Lower lobe of right lung (tissue), 2 donors: ENCODE measurements around the gene PAXIP1. TPM values are rescaled to one million over a fixed set of nuclear protein-coding genes. Genes with fewer than 3 reads are reported as not detected.

Experiments used
- ATAC-seq, 2 donors: fragments of 200-7000 bp; cut with Tn5 transposase; one replicate each; pipeline ENCODE4 v1.9.1; 2020 to 2022; ENCODE audit warnings: mild to moderate bottlenecking in 2 of 2, moderate library complexity in 2 of 2
- DNase-seq: peaks from one replicate; pipeline ENCODE4 v3.0.0-alpha.2; 2020
- H3K27ac ChIP-seq: fragments of 200-600 bp; one replicate; pipeline ENCODE4 v1.8.0; 2022
- H3K27me3 ChIP-seq: fragments of 200-600 bp; one replicate; pipeline ENCODE4 v1.8.0; 2022; ENCODE audit warnings: low read depth
- H3K36me3 ChIP-seq: fragments of 200-600 bp; one replicate; pipeline ENCODE4 v1.8.0; 2022; ENCODE audit warnings: mild to moderate bottlenecking
- H3K4me1 ChIP-seq: fragments of 200-600 bp; one replicate; pipeline ENCODE4 v1.8.0; 2022
- H3K4me3 ChIP-seq: fragments of 200-600 bp; one replicate; pipeline ENCODE4 v1.8.0; 2022; ENCODE audit warnings: mild to moderate bottlenecking
- H3K9me3 ChIP-seq: fragments of 200-600 bp; one replicate; pipeline ENCODE4 v1.8.0; 2022
- intact Hi-C: fragments of 100-400 bp; cut with DNase I; formaldehyde crosslinking; loops from one replicate; pipeline ENCODE4 v1.11.0; 2022
- total RNA-seq: library from RNA; stranded (reverse); fragmentation: NEBNext Ultra II Directional; extraction: Animal tissue kit (Norgen Biotek cat#: 25700); gene quantifications from one replicate; pipeline ENCODE4 v1.2.1, GENCODE V29; 2021
- TF ChIP-seq, protein P1 (sequence below): fragments of 200-600 bp; IDR thresholded peaks from one replicate; pipeline ENCODE4 v1.8.0; 2022; ENCODE audit warnings: antibody characterized with exemption, mild to moderate bottlenecking
- donor health status: DM: no; HTN: yes; CAD: no; lungs with severe emphysema.

Gene PAXIP1
- total RNA-seq, 1 donor from 2014 or later, result 9.5 TPM

DNA sequence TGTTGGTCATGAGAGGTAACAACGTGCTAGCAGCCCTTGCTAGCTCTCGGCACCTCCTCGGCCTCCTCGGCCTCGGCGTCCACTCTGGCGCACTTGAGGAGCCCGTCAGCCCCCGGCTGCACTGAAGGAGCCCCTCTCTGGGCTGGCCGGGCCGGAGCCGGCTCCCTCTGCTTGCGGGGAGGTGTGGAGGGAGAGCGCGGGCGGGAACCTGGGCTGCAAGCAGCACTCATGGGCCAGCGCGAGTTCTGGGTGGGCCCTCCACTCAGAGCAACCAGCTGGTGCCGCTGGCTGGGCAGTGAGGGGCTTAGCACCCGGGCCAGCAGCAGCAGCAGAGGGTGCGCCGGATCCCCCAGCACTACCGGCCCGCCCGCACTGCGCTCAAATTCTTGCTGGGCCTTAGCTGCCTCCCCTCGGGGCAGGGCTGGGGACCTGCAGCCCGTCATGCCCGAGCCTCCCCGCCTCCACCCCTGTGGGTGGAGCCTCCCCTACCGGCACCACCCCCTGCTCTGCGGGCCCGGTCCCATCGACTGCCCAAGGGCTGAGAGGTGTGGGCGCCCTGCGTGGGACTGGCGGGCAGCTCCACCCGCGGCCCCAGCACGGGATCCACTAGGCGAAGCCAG lies 96.1 kb downstream of the PAXIP1 start:
- H3K9me3 ChIP-seq, result no peaks in the 10 kb centered on the region
- no peaks in the 10 kb centered on the region for H3K4me1 ChIP-seq
- DNase-seq (no peak), ATAC-seq (no peak)
- TF ChIP-seq, protein P1, sequence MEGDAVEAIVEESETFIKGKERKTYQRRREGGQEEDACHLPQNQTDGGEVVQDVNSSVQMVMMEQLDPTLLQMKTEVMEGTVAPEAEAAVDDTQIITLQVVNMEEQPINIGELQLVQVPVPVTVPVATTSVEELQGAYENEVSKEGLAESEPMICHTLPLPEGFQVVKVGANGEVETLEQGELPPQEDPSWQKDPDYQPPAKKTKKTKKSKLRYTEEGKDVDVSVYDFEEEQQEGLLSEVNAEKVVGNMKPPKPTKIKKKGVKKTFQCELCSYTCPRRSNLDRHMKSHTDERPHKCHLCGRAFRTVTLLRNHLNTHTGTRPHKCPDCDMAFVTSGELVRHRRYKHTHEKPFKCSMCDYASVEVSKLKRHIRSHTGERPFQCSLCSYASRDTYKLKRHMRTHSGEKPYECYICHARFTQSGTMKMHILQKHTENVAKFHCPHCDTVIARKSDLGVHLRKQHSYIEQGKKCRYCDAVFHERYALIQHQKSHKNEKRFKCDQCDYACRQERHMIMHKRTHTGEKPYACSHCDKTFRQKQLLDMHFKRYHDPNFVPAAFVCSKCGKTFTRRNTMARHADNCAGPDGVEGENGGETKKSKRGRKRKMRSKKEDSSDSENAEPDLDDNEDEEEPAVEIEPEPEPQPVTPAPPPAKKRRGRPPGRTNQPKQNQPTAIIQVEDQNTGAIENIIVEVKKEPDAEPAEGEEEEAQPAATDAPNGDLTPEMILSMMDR, result no peak
- no peaks in the 10 kb centered on the region for H3K36me3 ChIP-seq
- no peak overlapping the region for H3K27ac ChIP-seq
- intact Hi-C loops, result no loop called here
- H3K27me3 ChIP-seq, result no peaks in the 10 kb centered on the region
- no peak overlapping the region for H3K4me3 ChIP-seq

DNA sequence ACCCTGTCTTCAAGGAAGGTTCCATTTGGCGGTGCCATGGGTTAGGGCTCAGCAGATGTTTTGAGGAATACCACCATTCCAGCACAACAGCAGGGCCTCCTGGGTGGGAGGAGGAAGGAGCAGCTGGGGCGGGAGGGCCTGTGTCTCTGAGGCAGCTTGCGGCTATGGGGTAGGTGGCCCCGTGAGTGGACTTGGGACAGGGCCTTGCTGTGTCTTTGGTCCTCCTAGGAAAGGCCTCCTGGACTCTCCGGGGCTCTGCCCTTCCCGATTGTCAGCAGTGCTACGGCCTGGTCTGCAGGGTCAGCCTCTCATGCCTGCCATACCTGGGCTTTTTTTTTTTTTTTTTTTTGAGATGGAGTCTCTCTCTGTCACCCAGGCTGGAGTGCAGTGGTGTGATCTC lies 96.7 kb downstream of the PAXIP1 start:
- Histone ChIP-seq H3K4me1 (no peaks in the 10 kb centered on the region), H3K9me3 (no peaks in the 10 kb centered on the region), H3K36me3 (no peaks in the 10 kb centered on the region), H3K27me3 (no peaks in the 10 kb centered on the region), H3K4me3 (no peak overlapping the region), H3K27ac (no peak overlapping the region)
- TF ChIP-seq, protein P1, result no peak
- DNase-seq (no peak), ATAC-seq (no peak)
- intact Hi-C loops, result no loop called here

DNA sequence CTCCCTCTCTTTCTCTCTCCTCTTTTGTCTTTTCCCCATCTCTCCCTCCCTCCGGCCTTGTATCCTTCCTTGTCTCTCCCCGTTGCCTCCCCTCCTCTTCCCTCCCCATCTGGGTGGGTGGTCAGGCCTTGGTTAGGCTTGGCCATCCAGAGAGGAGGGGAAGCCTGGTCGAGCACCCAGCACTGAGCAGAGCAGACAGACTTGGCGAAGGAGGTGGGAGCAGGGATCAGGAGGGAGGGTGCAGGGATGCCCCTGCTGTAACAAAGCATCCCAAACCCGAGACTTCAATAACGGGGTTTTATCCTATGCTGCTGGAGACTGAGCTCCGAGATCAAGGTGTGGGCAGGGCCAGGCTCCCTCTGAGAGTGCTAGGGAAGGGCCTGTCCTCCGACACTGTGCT lies 97.3 kb downstream of the PAXIP1 start:
- intact Hi-C loops, result no loop called here
- Histone ChIP-seq H3K4me3 (no peak overlapping the region), H3K36me3 (no peaks in the 10 kb centered on the region), H3K27me3 (no peaks in the 10 kb centered on the region), H3K27ac (no peak overlapping the region), H3K4me1 (no peaks in the 10 kb centered on the region), H3K9me3 (no peaks in the 10 kb centered on the region)
- TF ChIP-seq, protein P1, result no peak
- no peak for DNase-seq
- ATAC-seq, result no peak

DNA sequence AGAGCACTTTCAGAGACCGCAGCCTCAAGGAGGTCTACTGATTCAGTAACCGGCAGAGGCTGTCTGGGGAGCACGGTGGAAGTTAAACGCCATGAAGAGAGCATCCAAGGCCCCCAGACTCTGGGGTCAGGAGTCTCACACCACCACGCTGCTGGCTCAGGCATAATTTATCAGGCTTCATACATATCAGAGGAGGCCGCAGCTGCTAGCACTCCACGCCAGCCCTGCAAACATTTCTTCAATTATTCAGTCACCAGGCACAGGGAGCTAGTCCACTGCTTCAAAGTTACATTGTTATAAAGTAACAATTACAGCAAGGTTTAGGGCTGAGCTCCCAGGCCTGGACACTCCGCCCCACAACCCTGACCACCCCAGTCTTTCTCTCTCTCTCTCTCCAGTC lies 97.8 kb downstream of the PAXIP1 start:
- Histone ChIP-seq H3K27me3 (no peaks in the 10 kb centered on the region), H3K27ac (no peak overlapping the region), H3K4me1 (no peaks in the 10 kb centered on the region), H3K36me3 (no peaks in the 10 kb centered on the region), H3K4me3 (no peak overlapping the region), H3K9me3 (no peaks in the 10 kb centered on the region)
- ATAC-seq, result no peak
- intact Hi-C loops, result no loop called here
- DNase-seq, result no peak
- TF ChIP-seq, protein P1, result no peak

DNA sequence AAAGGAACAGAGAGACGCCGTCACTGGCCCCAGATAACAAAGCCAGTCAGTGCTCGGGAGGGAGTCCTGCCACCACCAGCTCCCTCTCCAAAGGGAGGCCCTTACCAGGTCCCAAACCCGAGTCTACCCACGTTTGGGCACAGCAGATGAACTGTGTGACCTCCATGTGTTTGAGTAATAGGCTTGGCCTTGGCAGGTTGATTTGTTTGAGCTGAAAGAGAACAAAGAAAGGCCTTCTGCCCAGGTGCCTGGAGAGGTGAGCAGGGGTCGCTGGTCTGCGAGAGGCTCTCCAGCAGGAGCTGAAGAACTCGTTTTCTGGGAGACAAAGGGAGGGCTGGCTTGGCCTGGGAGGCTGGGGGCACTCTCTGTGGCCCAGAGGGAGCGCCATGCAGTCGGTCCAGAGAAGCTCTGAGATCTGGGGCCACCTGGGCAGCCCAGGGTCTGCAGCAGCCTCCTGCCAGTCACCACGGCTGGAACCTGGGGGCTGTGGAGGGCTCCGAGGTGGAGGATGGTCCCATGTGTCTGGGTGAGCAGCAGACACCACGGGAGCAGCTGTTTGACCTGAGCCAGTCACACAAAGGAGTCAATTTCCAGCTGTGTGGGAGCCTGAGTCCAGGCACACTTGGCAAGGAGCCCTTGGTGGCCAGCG lies 99.7 kb downstream of the PAXIP1 start:
- no peaks in the 10 kb centered on the region for H3K4me1 ChIP-seq
- no peaks in the 10 kb centered on the region for H3K27me3 ChIP-seq
- intact Hi-C loops, result no loop called here
- H3K4me3 ChIP-seq, result no peak overlapping the region
- ATAC-seq (no peak), DNase-seq (no peak)
- H3K27ac ChIP-seq, result no peak overlapping the region
- TF ChIP-seq, protein P1, result no peak
- H3K36me3 ChIP-seq, result no peaks in the 10 kb centered on the region
- no peaks in the 10 kb centered on the region for H3K9me3 ChIP-seq
